ENCODE data around the gene NIPAL3.
"Not testable (repeated sequence)": the region's sequence is repeated elsewhere in the genome, so short reads cannot be mapped to it uniquely, and the experiment has no call there.

The NIPAL3 gene

DNA sequence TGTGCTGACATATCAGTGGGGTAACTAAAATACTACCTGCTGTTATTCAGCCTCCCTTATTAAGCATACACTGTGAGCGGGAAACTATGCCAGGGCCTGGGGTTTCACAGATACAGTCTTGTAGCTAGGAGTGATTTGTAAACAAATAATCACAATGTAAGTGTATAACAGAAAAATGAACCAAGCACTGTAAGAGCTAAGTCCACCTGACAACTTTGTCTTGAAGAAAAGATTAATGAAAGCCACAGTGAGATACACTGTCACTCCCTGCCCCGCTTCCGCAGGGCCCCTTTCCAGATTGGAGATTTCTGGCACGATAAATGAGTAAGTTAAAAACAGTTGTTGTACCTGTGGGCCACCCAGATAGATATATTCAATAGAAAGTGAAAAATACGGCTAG lies 91.8 kb downstream of the NIPAL3 start:
- peaks cover 39% of the 10 kb centered on the region for H3K36me3 Mint-ChIP-seq (ENCODE audit: low read depth)
- no peaks in the 10 kb centered on the region for H3K9me3 Mint-ChIP-seq
- peak; percentile 36 for DNase-seq
- peak overlapping the region; percentile 88 for H3K27ac Mint-ChIP-seq
- peaks cover 75% of the 10 kb centered on the region for H3K4me1 Mint-ChIP-seq (ENCODE audit: low read depth)
- H3K4me3 Mint-ChIP-seq, result peak overlapping the region; percentile 58
- no peaks in the 10 kb centered on the region for H3K27me3 Mint-ChIP-seq

DNA sequence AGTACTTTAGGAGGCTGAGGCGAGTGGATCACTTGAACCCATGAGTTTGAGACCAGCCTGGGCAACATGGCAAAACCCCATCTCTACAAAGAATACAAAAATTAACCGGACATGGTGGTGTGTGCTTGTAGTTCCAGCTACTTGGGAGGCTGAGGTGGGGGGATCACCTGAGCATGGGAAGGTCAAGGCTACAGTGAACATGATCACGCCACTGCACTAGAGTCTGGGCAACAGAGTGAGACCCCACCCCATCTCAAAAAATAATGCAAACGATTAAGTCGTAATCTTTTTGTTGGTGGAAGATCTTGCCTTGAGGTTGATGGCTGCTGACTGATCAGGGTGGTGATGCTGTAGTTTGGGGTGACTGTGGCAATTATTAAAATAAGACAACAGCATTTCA lies 93.3 kb downstream of the NIPAL3 start:
- DNase-seq, result no peak
- Mint-ChIP-seq H3K27ac (peak overlapping the region; percentile 76), H3K4me1 (ENCODE audit: low read depth) (peaks cover 86% of the 10 kb centered on the region), H3K4me3 (no peak overlapping the region), H3K27me3 (no peaks in the 10 kb centered on the region), H3K36me3 (ENCODE audit: low read depth) (peaks cover 38% of the 10 kb centered on the region), H3K9me3 (no peaks in the 10 kb centered on the region)

DNA sequence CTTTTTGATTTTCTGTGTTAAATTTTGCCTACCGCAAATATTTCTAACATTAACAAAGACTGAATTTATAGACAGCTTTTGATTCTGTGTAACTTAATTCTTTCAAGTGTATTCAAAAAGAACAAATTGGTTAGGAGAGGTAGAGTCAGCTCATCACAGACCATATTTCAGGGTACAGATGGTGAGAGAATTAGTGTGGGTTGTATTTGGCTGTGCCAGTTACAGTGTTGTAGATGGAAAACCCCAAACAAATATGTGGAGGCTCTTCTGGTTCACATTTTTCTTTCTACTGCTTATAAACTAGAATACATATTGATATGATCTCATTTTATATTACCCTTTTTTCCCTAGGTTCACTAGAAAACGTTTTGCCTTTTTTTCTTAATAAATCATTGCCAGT lies 98.1 kb downstream of the NIPAL3 start:
- Mint-ChIP-seq H3K4me3 (no peak overlapping the region), H3K27me3 (no peaks in the 10 kb centered on the region), H3K9me3 (no peaks in the 10 kb centered on the region), H3K27ac (peak overlapping the region; percentile 80), H3K36me3 (ENCODE audit: low read depth) (peaks cover 68% of the 10 kb centered on the region), H3K4me1 (ENCODE audit: low read depth) (peaks cover 71% of the 10 kb centered on the region)
- no peak for DNase-seq

DNA sequence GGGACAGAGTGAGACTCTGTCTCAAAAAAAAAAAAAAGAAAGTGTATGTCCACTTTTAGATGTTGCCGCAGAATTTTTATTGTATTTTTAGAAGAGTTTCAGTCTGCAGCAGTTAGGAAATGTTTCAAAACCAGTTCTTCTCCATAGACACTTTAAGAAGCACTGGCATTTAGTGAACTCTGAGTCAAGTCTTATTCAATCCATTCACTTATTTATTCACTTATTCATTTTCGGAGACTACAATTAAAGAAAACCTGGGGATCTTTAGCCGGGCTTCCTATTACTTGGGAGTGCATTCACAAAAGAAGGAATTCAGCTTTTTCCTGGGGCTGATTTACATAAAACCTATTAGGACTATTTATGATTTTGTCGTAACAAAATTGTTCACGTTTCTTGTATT lies 99.3 kb downstream of the NIPAL3 start:
- DNase-seq, result no peak
- no peaks in the 10 kb centered on the region for H3K9me3 Mint-ChIP-seq
- H3K4me1 Mint-ChIP-seq (ENCODE audit: low read depth), result peaks cover 67% of the 10 kb centered on the region
- no peaks in the 10 kb centered on the region for H3K27me3 Mint-ChIP-seq
- no peak overlapping the region for H3K4me3 Mint-ChIP-seq
- H3K36me3 Mint-ChIP-seq (ENCODE audit: low read depth), result peaks cover 70% of the 10 kb centered on the region
- peak overlapping the region; percentile 12 for H3K27ac Mint-ChIP-seq

DNA sequence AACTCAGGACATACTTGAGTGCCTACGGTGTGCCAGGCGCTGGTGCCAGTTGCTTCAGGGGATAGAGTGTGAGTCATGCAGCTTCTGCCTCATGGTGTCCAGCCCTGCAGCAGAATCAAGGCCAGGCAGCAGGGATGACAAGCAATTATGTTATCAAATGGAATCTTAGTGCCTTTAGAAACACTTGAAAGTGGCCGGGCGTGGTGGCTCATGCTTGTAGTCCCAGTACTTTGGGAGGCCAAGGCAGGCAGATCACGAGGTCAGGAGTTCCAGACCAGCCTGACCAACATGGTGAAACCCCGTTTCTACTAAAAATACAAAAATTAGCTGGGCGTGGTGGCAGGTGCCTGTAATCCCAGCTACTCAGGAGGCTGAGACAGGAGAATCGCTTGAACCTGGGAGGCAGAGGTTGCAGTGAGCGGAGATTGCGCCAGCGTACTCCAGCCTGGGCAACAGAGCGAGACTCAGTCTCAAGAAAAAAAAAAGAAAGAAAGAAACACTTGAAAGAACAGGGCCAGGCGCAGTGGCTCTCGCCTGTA lies 100.1 kb downstream of the NIPAL3 start:
- Mint-ChIP-seq H3K36me3 (ENCODE audit: low read depth) (peaks cover 72% of the 10 kb centered on the region), H3K4me1 (ENCODE audit: low read depth) (peaks cover 64% of the 10 kb centered on the region), H3K27ac (peak overlapping the region; percentile 12)
- not testable (repeated sequence) for H3K4me3 Mint-ChIP-seq, H3K9me3 Mint-ChIP-seq, DNase-seq, H3K27me3 Mint-ChIP-seq

DNA sequence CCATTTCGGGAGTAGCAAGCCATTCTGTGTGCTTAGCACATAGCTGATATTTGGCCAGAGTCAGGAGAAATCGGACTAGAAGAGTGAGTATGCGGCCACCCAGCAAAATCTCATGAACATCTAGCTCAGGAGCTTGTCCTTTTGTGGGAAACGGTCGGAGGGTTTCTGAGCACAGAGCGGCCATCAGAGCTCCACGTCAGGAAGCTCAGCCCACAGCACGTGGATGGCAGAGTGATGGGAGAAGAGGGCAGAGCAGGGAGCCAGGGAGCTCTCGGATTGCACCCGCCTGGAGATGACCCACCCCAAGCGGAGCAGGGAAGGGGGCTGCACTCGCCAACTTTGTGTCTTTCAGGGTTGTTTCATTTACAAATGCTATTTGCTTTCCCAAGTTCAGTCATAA lies 100.9 kb downstream of the NIPAL3 start:
- no peak for DNase-seq
- H3K27me3 Mint-ChIP-seq, result no peaks in the 10 kb centered on the region
- peaks cover 68% of the 10 kb centered on the region for H3K36me3 Mint-ChIP-seq (ENCODE audit: low read depth)
- no peak overlapping the region for H3K4me3 Mint-ChIP-seq
- H3K27ac Mint-ChIP-seq, result peak overlapping the region; percentile 6
- H3K4me1 Mint-ChIP-seq (ENCODE audit: low read depth), result peaks cover 58% of the 10 kb centered on the region
- peaks cover 3% of the 10 kb centered on the region for H3K9me3 Mint-ChIP-seq

DNA sequence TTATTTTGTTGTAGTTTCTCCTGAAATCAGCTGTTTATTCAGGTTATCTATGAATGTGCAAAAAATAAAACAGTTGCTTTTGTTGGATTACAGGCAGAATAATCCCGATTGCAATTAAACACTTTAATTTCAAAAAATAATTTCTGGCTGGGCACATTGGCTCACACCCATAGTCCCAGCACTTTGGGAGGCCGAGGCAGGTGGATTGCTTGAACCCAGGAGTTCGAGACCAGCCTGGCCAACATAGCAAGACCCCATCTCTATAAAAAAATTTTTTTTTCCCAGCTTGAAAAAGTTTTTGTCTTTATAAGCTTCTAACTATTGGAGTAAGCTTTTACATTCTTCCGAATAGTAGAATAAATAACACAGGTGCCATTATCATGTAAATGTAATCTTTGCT lies 102.3 kb downstream of the NIPAL3 start:
- Mint-ChIP-seq H3K27ac (no peak overlapping the region), H3K36me3 (ENCODE audit: low read depth) (peaks cover 70% of the 10 kb centered on the region), H3K4me3 (no peak overlapping the region), H3K27me3 (no peaks in the 10 kb centered on the region), H3K4me1 (ENCODE audit: low read depth) (peaks cover 55% of the 10 kb centered on the region), H3K9me3 (peaks cover 3% of the 10 kb centered on the region)
- DNase-seq, result no peak

DNA sequence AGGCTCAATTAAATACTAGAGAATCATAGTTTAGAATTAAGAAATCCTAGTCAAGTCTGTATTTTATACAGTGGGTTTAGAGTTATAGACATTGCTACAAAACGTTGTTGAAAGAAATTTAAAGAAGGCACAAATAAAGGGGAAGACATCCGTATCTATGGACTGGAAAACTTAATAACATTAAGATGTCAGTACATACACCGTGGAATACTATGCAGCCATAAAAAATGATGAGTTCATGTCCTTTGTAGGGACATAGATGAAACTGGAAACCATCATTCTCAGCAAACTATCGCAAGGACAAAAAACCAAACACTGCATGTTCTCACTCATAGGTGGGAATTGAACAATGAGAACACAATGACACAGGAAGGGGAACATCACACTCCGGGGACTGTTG lies 104.7 kb downstream of the NIPAL3 start:
- H3K4me1 Mint-ChIP-seq (ENCODE audit: low read depth), result peaks cover 50% of the 10 kb centered on the region
- peaks cover 70% of the 10 kb centered on the region for H3K36me3 Mint-ChIP-seq (ENCODE audit: low read depth)
- H3K27me3 Mint-ChIP-seq, result not testable (repeated sequence)

More for the DNA sequence above, 104.7 kb downstream of the NIPAL3 start:
- not testable (repeated sequence) for DNase-seq, H3K4me3 Mint-ChIP-seq, H3K9me3 Mint-ChIP-seq
- peak overlapping the region; percentile 79 for H3K27ac Mint-ChIP-seq
